Tibial artery (tissue), 4 donors: Measurements from ENCODE around the gene NKX2-3.

Source experiments
- DNase-seq, 2 donors: peaks; one replicate each; pipeline ENCODE4 v3.0.0-alpha.2; 2019
- H3K27ac ChIP-seq, 2 donors: fragments of 200-600 bp; sonication (generic) in 1 of 2; 1 replicate in 1 of 2; 2 replicates in 1 of 2; pipeline ENCODE4 v1.5.1; 2018 to 2019; ENCODE audit warnings: mild to moderate bottlenecking in 1 of 2
- H3K27me3 ChIP-seq, 2 donors: fragments of 200-600 bp; sonication (generic) in 1 of 2; one replicate each; pipeline versions ENCODE4 v1.5.1 to v1.6.0; 2016 to 2019
- H3K36me3 ChIP-seq, 3 donors: fragments of 200-600 bp; sonication (generic) in 2 of 3; one replicate each; pipeline ENCODE4 v1.5.1; 2016 to 2019; ENCODE audit warnings: mild to moderate bottlenecking in 2 of 3
- H3K4me1 ChIP-seq, 4 donors: fragments of 200-600 bp; sonication (generic) in 2 of 4; 1 replicate in 3 of 4; 2 replicates in 1 of 4; pipeline ENCODE4 v1.5.1; 2016 to 2019
- H3K4me3 ChIP-seq, 2 donors: fragments of 200-600 bp; sonication (generic) in 1 of 2; 1 replicate in 1 of 2; 2 replicates in 1 of 2; pipeline ENCODE4 v1.5.1; 2018 to 2019; ENCODE audit warnings: mild to moderate bottlenecking in 2 of 2
- H3K9me3 ChIP-seq, 3 donors: fragments of 200-600 bp; sonication (generic) in 1 of 3; one replicate each; pipeline ENCODE4 v1.5.1; 2016 to 2019
- intact Hi-C: fragments of 100-400 bp; cut with DNase I; formaldehyde crosslinking; loops from one replicate; pipeline ENCODE4 v1.15.0; 2023; ENCODE audit warnings: low total_unique reads
- TF ChIP-seq, protein P1 (sequence below), 2 experiments: fragments of 200-600 bp in 1 of 2; fragments of 450-650 bp in 1 of 2; IDR thresholded peaks; one replicate each; pipeline ENCODE4 v1.5.1; 2017 to 2019; ENCODE audit warnings: antibody characterized with exemption in 2 of 2, mild to moderate bottlenecking in 1 of 2, moderate library complexity in 1 of 2

NKX2-3 gene

GRCh38 chr10:99528494-99529441, 4.0 kb upstream of the NKX2-3 start:
- H3K4me3 ChIP-seq = no peak overlapping the region
- no peak overlapping the region for H3K27ac ChIP-seq
- H3K27me3 ChIP-seq = peaks cover 4 to 99% of the 10 kb centered on the region in 2 donors
- TF ChIP-seq, protein P1, sequence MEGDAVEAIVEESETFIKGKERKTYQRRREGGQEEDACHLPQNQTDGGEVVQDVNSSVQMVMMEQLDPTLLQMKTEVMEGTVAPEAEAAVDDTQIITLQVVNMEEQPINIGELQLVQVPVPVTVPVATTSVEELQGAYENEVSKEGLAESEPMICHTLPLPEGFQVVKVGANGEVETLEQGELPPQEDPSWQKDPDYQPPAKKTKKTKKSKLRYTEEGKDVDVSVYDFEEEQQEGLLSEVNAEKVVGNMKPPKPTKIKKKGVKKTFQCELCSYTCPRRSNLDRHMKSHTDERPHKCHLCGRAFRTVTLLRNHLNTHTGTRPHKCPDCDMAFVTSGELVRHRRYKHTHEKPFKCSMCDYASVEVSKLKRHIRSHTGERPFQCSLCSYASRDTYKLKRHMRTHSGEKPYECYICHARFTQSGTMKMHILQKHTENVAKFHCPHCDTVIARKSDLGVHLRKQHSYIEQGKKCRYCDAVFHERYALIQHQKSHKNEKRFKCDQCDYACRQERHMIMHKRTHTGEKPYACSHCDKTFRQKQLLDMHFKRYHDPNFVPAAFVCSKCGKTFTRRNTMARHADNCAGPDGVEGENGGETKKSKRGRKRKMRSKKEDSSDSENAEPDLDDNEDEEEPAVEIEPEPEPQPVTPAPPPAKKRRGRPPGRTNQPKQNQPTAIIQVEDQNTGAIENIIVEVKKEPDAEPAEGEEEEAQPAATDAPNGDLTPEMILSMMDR (IDR thresholded peaks at IDR 0.05) = no peak
- DNase-seq = no peak
- H3K4me1 ChIP-seq = peaks cover 0 to 32% (median 13%) of the 10 kb centered on the region in 4 donors
- intact Hi-C loops = no loop called here
- no peaks in the 10 kb centered on the region for H3K9me3 ChIP-seq
- H3K36me3 ChIP-seq = no peaks in the 10 kb centered on the region

DNA sequence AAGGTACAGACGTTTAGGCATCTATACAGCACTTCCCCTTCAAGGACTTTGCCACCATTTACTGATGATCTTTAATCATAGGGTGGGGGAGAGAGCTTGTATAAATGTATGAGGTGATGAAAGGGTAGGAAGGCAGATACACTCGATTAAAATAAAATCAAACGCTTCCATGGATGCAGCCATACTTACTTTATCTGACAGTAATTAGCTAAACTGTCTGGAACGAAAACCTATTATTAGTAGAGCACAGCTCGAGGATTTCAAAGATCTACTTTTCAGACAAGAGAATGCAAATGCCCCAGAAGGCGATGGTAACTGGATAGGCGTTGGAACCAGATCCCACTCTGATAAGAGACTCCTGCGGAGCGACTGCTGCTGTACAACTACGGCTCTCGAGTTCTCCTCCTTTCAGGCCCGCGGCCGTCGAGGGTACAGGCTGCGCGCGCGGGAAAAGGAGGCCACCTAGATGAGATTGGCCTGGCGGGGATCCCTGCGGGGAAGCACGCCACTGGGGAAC, 3.1 kb upstream of the NKX2-3 start:
- Histone ChIP-seq H3K9me3 (no peaks in the 10 kb centered on the region), H3K27me3 (peaks cover 4 to 99% of the 10 kb centered on the region in 2 donors), H3K4me1 (peaks cover 0 to 33% (median 14%) of the 10 kb centered on the region in 4 donors), H3K27ac (no peak overlapping the region), H3K4me3 (no peak overlapping the region), H3K36me3 (no peaks in the 10 kb centered on the region)
- TF ChIP-seq, protein P1 (IDR thresholded peaks at IDR 0.05) = no peak
- DNase-seq = no peak
- intact Hi-C loops = no loop called here

GRCh38 chr10:99530108-99531025, 2.4 kb upstream of the NKX2-3 start:
- Histone ChIP-seq H3K9me3 (no peaks in the 10 kb centered on the region), H3K4me1 (peaks cover 0 to 40% (median 20%) of the 10 kb centered on the region in 4 donors), H3K27me3 (peaks cover 4 to 99% of the 10 kb centered on the region in 2 donors), H3K36me3 (no peaks in the 10 kb centered on the region), H3K27ac (no peak overlapping the region), H3K4me3 (no peak overlapping the region)
- intact Hi-C loops = no loop called here
- DNase-seq = no peak
- TF ChIP-seq, protein P1 (IDR thresholded peaks at IDR 0.05) = no peak

GRCh38 chr10:99531026-99531695, 1.6 kb upstream of the NKX2-3 start:
- H3K9me3 ChIP-seq = no peaks in the 10 kb centered on the region
- no peak for DNase-seq
- no peaks in the 10 kb centered on the region for H3K36me3 ChIP-seq
- peaks cover 0 to 48% (median 28%) of the 10 kb centered on the region in 4 donors for H3K4me1 ChIP-seq
- H3K4me3 ChIP-seq = no peak overlapping the region
- intact Hi-C loops = no loop called here
- TF ChIP-seq, protein P1 (IDR thresholded peaks at IDR 0.05) = no peak
- no peak overlapping the region for H3K27ac ChIP-seq
- H3K27me3 ChIP-seq = peaks cover 4 to 100% of the 10 kb centered on the region in 2 donors
